Stimulated activated CD8-positive, alpha-beta memory T cell treated with anti-CD3 and anti-CD28 coated beads, Interleukin-4, amount 100 ng/mL, for 1 hour (primary cell): ENCODE measurements around the gene MAGEB17.

Source experiments
- DNase-seq, 2 donors: peaks; one replicate each; pipeline ENCODE4 v3.0.0-alpha.2; 2020; ENCODE audit warnings: low read depth in 2 of 2, low spot score in 1 of 2

The MAGEB17 gene

DNA sequence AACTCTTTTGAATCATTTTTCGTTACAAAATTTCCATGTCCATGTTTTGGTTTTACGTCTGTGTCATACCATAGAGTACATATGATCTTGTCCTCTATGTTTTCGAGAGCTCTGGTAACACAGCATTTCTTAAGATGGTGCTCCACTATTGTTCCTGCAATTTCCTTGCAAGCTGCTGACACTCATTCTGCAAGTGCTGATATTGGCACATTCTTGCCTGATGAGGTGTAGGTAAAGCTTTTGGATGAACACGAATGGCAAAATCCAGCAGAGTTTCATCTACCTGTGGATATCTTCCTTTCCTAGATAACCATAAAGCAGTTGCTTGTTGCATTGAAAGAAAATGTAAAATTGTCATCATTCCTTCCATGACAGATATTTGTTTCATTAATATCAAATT is 41.3 kb downstream of the MAGEB17 start:
- no peak for DNase-seq

DNA sequence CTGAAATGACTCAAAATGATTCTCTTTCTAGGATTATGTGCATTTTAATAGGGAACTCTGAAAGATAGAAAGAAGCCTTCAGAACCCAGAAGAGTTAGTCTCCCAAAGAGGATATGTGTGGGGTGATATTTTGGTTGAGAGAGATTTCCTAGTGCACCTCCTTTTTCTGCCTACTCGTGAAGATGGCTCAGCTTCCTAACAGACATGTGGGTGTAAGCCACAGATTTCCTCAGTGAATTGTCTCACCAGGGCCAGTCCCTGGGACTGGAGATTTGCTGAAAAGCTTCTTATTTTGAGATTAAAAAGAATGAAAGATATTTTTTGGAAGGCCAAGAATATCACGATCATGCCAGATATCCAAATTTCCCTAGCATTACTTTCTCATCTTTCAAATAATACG is 42.8 kb downstream of the MAGEB17 start:
- DNase-seq, result no peak

DNA sequence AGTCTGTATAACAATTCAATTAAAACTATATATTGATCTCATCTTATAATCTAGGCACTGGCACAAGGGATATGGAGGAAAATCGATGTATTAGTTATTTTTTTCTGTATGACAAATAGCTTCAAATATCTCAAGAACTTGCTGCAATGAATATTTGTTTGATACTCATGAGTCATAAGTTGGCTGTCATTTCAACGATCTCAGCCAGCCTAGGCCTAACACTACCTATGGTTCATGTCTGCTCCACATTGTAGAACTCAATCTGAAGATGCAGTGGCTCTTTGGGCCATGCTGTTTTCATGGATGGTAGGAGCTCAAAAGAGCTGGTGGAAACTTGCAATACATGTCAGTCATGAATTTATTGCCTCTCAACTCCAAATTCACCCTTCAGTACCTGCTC is 44.7 kb downstream of the MAGEB17 start:
- DNase-seq, result no peak

DNA sequence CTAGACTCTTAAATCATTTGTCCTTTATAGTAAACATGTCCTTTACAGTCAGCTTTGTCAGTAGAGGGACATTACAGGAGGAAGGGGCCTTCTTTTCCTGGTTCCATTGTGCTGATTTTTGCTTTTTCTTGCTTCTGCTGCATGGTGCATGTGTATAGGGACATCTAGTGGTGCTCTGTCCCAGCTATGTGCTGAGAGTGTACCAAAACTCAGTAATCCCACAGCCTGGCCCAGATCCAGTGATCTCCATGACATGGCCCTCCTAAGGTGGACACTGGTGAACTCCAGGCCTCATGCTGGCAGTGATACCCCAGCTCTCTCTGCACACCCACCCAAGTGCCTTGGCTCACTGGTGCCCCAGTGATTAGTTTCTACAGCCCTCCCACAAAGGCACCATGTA is 45.2 kb downstream of the MAGEB17 start:
- DNase-seq, result no peak

DNA sequence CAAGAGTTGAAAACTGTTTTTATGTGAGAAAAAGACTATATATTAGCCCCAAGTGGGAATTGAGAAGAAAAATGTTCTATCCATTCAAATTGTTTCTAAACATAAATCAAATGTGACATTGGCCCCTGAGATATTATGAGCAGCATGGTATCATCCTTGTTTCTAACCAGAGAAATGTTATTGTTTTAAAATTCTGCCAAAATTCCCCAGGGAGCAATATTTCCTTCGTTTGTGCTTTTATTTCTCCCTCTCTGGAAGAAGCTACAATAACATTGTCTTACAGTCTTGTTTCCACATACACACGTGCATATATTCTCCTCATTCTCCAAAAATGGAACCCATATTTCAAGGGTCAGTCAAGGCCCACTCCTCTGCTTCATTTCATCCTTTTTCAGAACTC is 46.7 kb downstream of the MAGEB17 start:
- no peak for DNase-seq

DNA sequence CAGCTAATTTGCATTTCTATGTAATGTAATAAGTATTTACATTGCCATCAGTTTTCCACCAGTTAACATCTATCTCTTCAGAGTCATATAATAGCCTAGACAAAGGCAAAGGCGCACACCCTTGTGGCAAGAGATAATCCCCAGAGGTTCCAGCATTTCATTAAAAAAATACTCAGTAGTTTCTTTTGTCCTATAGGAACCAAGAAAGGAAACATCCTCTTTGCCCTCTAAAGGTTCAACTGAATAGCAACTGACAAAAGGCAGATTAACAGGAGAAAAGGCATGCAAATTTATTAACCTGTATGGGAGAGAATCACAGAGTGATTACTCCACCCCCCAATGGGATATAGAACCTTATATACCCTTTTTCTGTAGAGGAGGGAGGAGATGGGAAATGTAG is 48.4 kb downstream of the MAGEB17 start:
- no peak for DNase-seq
